Left renal pelvis (tissue), 4 donors: ENCODE results near the gene IRGC. TPM values are rescaled to one million over a fixed set of nuclear protein-coding genes. Genes with fewer than 3 reads are reported as not detected.

Source experiments
- DNase-seq, 4 donors: peaks; one replicate each; pipeline ENCODE4 v3.0.0-alpha.2; 2013; ENCODE audit warnings: low read depth in 4 of 4, low spot score in 3 of 4
- polyA plus RNA-seq, 4 donors: library from polyadenylated mRNA; unstranded; fragments of 120-200 nt; gene quantifications; one replicate each; pipeline ENCODE4 v1.2.1, GENCODE V29; 2013; ENCODE audit not compliant: insufficient read length in 4 of 4

Gene IRGC
- polyA plus RNA-seq, 4 donors = not detected

- no peak for DNase-seq
Observed at GRCh38 chr19:43721469-43722048, 5.7 kb downstream of the IRGC start.

- DNase-seq = no peak
Observed at GRCh38 chr19:43723588-43723987, 7.7 kb downstream of the IRGC start.

- no peak for DNase-seq
Observed at GRCh38 chr19:43724896-43725295, 9.0 kb downstream of the IRGC start.

GRCh38 chr19:43725468-43725867 is 9.6 kb downstream of the IRGC start:
- DNase-seq = no peak

- DNase-seq = no peak
Observed at GRCh38 chr19:43726736-43727592, 11.1 kb downstream of the IRGC start.

GRCh38 chr19:43727593-43727853 is 11.6 kb downstream of the IRGC start:
- DNase-seq = no peak

- no peak for DNase-seq
Observed at GRCh38 chr19:43729919-43730318, 14.0 kb downstream of the IRGC start.

GRCh38 chr19:43731346-43731745 is 15.5 kb downstream of the IRGC start:
- no peak for DNase-seq

GRCh38 chr19:43731846-43732245 is 16.0 kb downstream of the IRGC start:
- no peak for DNase-seq

- DNase-seq = no peak
Observed at GRCh38 chr19:43735013-43735412, 19.1 kb downstream of the IRGC start.

GRCh38 chr19:43735957-43736356 is 20.1 kb downstream of the IRGC start:
- DNase-seq = no peak

GRCh38 chr19:43738780-43739211 is 22.9 kb downstream of the IRGC start:
- no peak for DNase-seq

GRCh38 chr19:43739439-43740235 is 23.8 kb downstream of the IRGC start:
- no peak for DNase-seq

- no peak for DNase-seq
Observed at GRCh38 chr19:43741075-43741825, 25.4 kb downstream of the IRGC start.

- no peak for DNase-seq
Observed at GRCh38 chr19:43743059-43743458, 27.2 kb downstream of the IRGC start.

GRCh38 chr19:43747557-43748204 is 31.8 kb downstream of the IRGC start:
- no peak for DNase-seq

- DNase-seq = no peak
Observed at GRCh38 chr19:43748205-43748594, 32.3 kb downstream of the IRGC start.

GRCh38 chr19:43748685-43749084 is 32.8 kb downstream of the IRGC start:
- DNase-seq = no peak

GRCh38 chr19:43749152-43749551 is 33.3 kb downstream of the IRGC start:
- DNase-seq = no peak

- no peak for DNase-seq
Observed at GRCh38 chr19:43749898-43750297, 34.0 kb downstream of the IRGC start.
